ENCODE measurements around the gene ARGLU1. TPM values are rescaled to one million over a fixed set of nuclear protein-coding genes. Genes with fewer than 3 reads are reported as not detected.
A peak's percentile ranks its signal among the peaks of the same experiment; 100 is the strongest.

Gene ARGLU1
- total RNA-seq, 1 experiment from 2014 or later, result 137 TPM

- no peak for DNase-seq
- ChIA-PET POLR2A (no interaction called here), CTCF (no interaction called here)
These were observed 23.4 kb upstream of the ARGLU1 start for GRCh38 chr13:106591299-106591698.

GRCh38 chr13:106589716-106590115, 21.8 kb upstream of the ARGLU1 start:
- Mint-ChIP-seq H3K4me1 (ENCODE audit: low read depth, unreplicated experiment) (peaks cover 20% of the 10 kb centered on the region), H3K36me3 (ENCODE audit: insufficient read depth, unreplicated experiment) (no peaks in the 10 kb centered on the region), H3K4me3 (ENCODE audit: unreplicated experiment) (no peak overlapping the region), H3K9me3 (ENCODE audit: unreplicated experiment) (peaks cover 45% of the 10 kb centered on the region), H3K27ac (ENCODE audit: unreplicated experiment) (no peak overlapping the region), H3K27me3 (ENCODE audit: insufficient read depth, unreplicated experiment) (no peaks in the 10 kb centered on the region)
- TF ChIP-seq CTCF (IDR thresholded peaks at IDR 0.05; ENCODE audit: insufficient read depth in 1 of 2, low read depth in 1 of 2, low read length in 1 of 2, severe bottlenecking in 1 of 2, unreplicated experiment in 1 of 2), result no peak
- no peaks in the 10 kb centered on the region for H3K36me3 ChIP-seq (ENCODE audit: control insufficient read depth, insufficient read depth, low read length)
- DNase-seq, result no peak
- ChIA-PET POLR2A (interaction anchor here (0.6 kb wide), 1 partner anchor 589 kb away, joined by 5 read pairs; no protein-coding TSS in a partner anchor), CTCF (no interaction called here)
- peaks cover 25% of the 10 kb centered on the region for H3K9me3 ChIP-seq
- no peak overlapping the region for H3K4me3 ChIP-seq (ENCODE audit: low read depth, low read length)
- peaks cover 16% of the 10 kb centered on the region for H3K4me1 ChIP-seq
- intact Hi-C loops (cut with micrococcal nuclease; ENCODE audit: unreplicated experiment), result no loop called here
- no TSS peak for BruUV-seq (replicated peaks)
- no peaks in the 10 kb centered on the region for H3K27me3 ChIP-seq (replicated peaks; ENCODE audit: control insufficient read depth, insufficient read depth, low read length)

More at GRCh38 chr13:106591299-106591698, 23.4 kb upstream of the ARGLU1 start:
- Histone ChIP-seq H3K9me3 (peaks cover 9% of the 10 kb centered on the region), H3K36me3 (ENCODE audit: control insufficient read depth, insufficient read depth, low read length) (no peaks in the 10 kb centered on the region), H3K27me3 (replicated peaks; ENCODE audit: control insufficient read depth, insufficient read depth, low read length) (no peaks in the 10 kb centered on the region), H3K4me3 (ENCODE audit: low read depth, low read length) (no peak overlapping the region), H3K4me1 (peaks cover 16% of the 10 kb centered on the region)
- Mint-ChIP-seq H3K9me3 (ENCODE audit: unreplicated experiment) (peaks cover 44% of the 10 kb centered on the region), H3K27me3 (ENCODE audit: insufficient read depth, unreplicated experiment) (no peaks in the 10 kb centered on the region), H3K27ac (ENCODE audit: unreplicated experiment) (no peak overlapping the region), H3K4me1 (ENCODE audit: low read depth, unreplicated experiment) (peaks cover 20% of the 10 kb centered on the region), H3K4me3 (ENCODE audit: unreplicated experiment) (peak overlapping the region; percentile 14), H3K36me3 (ENCODE audit: insufficient read depth, unreplicated experiment) (peaks cover 4% of the 10 kb centered on the region)
- no TSS peak for BruUV-seq (replicated peaks)
- intact Hi-C loops (cut with micrococcal nuclease; ENCODE audit: unreplicated experiment), result loop anchor here (1.0 kb wide), 1 partner anchor 9 kb away; no protein-coding TSS in a partner anchor
- no peak for TF ChIP-seq CTCF (IDR thresholded peaks at IDR 0.05; ENCODE audit: insufficient read depth in 1 of 2, low read depth in 1 of 2, low read length in 1 of 2, severe bottlenecking in 1 of 2, unreplicated experiment in 1 of 2)

- no peak for TF ChIP-seq CTCF (IDR thresholded peaks at IDR 0.05; ENCODE audit: insufficient read depth in 1 of 2, low read depth in 1 of 2, low read length in 1 of 2, severe bottlenecking in 1 of 2, unreplicated experiment in 1 of 2)
- Mint-ChIP-seq H3K4me1 (ENCODE audit: low read depth, unreplicated experiment) (peaks cover 20% of the 10 kb centered on the region), H3K27ac (ENCODE audit: unreplicated experiment) (no peak overlapping the region), H3K9me3 (ENCODE audit: unreplicated experiment) (peaks cover 45% of the 10 kb centered on the region), H3K36me3 (ENCODE audit: insufficient read depth, unreplicated experiment) (no peaks in the 10 kb centered on the region), H3K4me3 (ENCODE audit: unreplicated experiment) (no peak overlapping the region), H3K27me3 (ENCODE audit: insufficient read depth, unreplicated experiment) (no peaks in the 10 kb centered on the region)
- CTCF ChIA-PET, result no interaction called here
- Histone ChIP-seq H3K4me3 (ENCODE audit: low read depth, low read length) (no peak overlapping the region), H3K27me3 (replicated peaks; ENCODE audit: control insufficient read depth, insufficient read depth, low read length) (no peaks in the 10 kb centered on the region), H3K4me1 (peaks cover 16% of the 10 kb centered on the region), H3K36me3 (ENCODE audit: control insufficient read depth, insufficient read depth, low read length) (no peaks in the 10 kb centered on the region), H3K9me3 (peaks cover 26% of the 10 kb centered on the region)
- POLR2A ChIA-PET, result no interaction called here
- intact Hi-C loops (cut with micrococcal nuclease; ENCODE audit: unreplicated experiment), result no loop called here
- DNase-seq, result no peak
- BruUV-seq (replicated peaks), result no TSS peak
These were observed 20.4 kb upstream of the ARGLU1 start for GRCh38 chr13:106588367-106588766.

Data from Caco-2 (cell line).